Spleen (tissue), 11 donors: ENCODE results near the gene STARD3NL. TPM values are rescaled to one million over a fixed set of nuclear protein-coding genes. Genes with fewer than 3 reads are reported as not detected.

Source experiments
- DNase-seq: peaks from one replicate; pipeline ENCODE4 v3.0.0-alpha.2; 2020
- H3K27ac ChIP-seq, 8 donors: fragments of 200-600 bp; sonication (generic) in 7 of 8; 1 replicate in 4 of 8; 2 replicates in 4 of 8; pipeline versions ENCODE4 v1.5.0 to v1.8.0; 2016 to 2021; ENCODE audit warnings: inconsistent platforms in 4 of 8, mild to moderate bottlenecking in 4 of 8, moderate library complexity in 1 of 8
- H3K27me3 ChIP-seq, 7 donors: fragments of 200-600 bp; sonication (generic) in 6 of 7; replicated peaks in 1 of 7; 1 replicate in 4 of 7; 2 replicates in 3 of 7; pipeline versions ENCODE4 v1.5.0 to v1.8.0; 2016 to 2021; ENCODE audit warnings: inconsistent platforms in 3 of 7, mild to moderate bottlenecking in 1 of 7
- H3K36me3 ChIP-seq, 6 donors: fragments of 200-600 bp; sonication (generic) in 5 of 6; 1 replicate in 4 of 6; 2 replicates in 2 of 6; pipeline versions ENCODE4 v1.5.0 to v1.8.0; 2016 to 2021; ENCODE audit warnings: inconsistent platforms in 2 of 6
- H3K4me1 ChIP-seq, 6 donors: fragments of 200-600 bp; sonication (generic) in 5 of 6; 1 replicate in 3 of 6; 2 replicates in 3 of 6; pipeline versions ENCODE4 v1.5.0 to v1.8.0; 2016 to 2021; ENCODE audit warnings: inconsistent platforms in 3 of 6
- H3K4me3 ChIP-seq, 8 donors: fragments of 200-600 bp; sonication (generic) in 7 of 8; 1 replicate in 4 of 8; 2 replicates in 4 of 8; pipeline versions ENCODE4 v1.5.0 to v1.8.0; 2016 to 2021; ENCODE audit warnings: inconsistent platforms in 4 of 8, mild to moderate bottlenecking in 4 of 8, moderate library complexity in 2 of 8
- H3K9me3 ChIP-seq, 8 donors: fragments of 200-600 bp; sonication (generic) in 7 of 8; 1 replicate in 4 of 8; 2 replicates in 4 of 8; pipeline versions ENCODE4 v1.5.0 to v1.8.0; 2016 to 2021; ENCODE audit warnings: inconsistent platforms in 4 of 8
- CTCF ChIP-seq, 11 experiments: fragments of 200-600 bp in 7 of 11; fragments of 450-650 bp in 4 of 11; sonication (generic) in 4 of 11; IDR thresholded peaks in 8 of 11; conservative IDR thresholded peaks in 3 of 11; 1 replicate in 7 of 11; 2 replicates in 4 of 11; pipeline versions ENCODE4 v1.4.0 to v1.8.0; 2016 to 2021; ENCODE audit warnings: antibody characterized with exemption in 11 of 11, inconsistent platforms in 4 of 11, mild to moderate bottlenecking in 1 of 11
- POLR2A ChIP-seq, 3 donors: fragments of 450-650 bp; IDR thresholded peaks; one replicate each; pipeline ENCODE4 v1.5.1; 2017; ENCODE audit warnings: antibody characterized with exemption in 3 of 3, mild to moderate bottlenecking in 1 of 3
- POLR2AphosphoS5 ChIP-seq, 3 donors: sonication (generic); formaldehyde crosslinking; IDR thresholded peaks; one replicate each; pipeline ENCODE4 v1.5.1; 2017; ENCODE audit warnings: antibody characterized with exemption in 3 of 3
- WGBS, 5 donors: extraction: QIAGEN DNeasy Blood & Tissue Kit in 3 of 5; methylation state at CpG; one replicate each; pipeline versions ENCODE4 v1.1.5 to v1.1.7; 2013 to 2018; 5-methylcytosine and 5-hydroxymethylcytosine counted together
- intact Hi-C: fragments of 100-400 bp; cut with DNase I; formaldehyde crosslinking; loops from one replicate; pipeline ENCODE4 v1.15.0; 2023; ENCODE audit warnings: low total_unique reads
- polyA plus RNA-seq, 3 donors: library from polyadenylated mRNA; stranded (reverse); fragments of 200-250 nt; gene quantifications; one replicate each; pipeline ENCODE4 v1.2.1, GENCODE V29; 2013
- total RNA-seq, 7 donors: library from RNA; depleted of rRNA in 3 of 7; stranded (reverse); fragments of >200 nt in 3 of 7; fragmentation: NEBNext Ultra II Directional in 4 of 7; extraction: Animal tissue kit (Norgen Biotek cat#: 25700) in 4 of 7; gene quantifications; one replicate each; pipeline versions ENCODE4 v1.1.0 to v1.2.1, GENCODE V29; 2016 to 2021
- donor health status: healthy with polysubstance abuse.
- donor health status: DM: no; HTN: no; CAD: no; lungs with moderate emphysema.
- donor health status: DM: no; HTN: no; CAD: no.
- donor health status: Bipolar disorder and iron deficiency.
- donor health status: healthy.
- donor health status: DM: no; HTN: no; CAD: no.
- donor health status: DM: yes; HTN: yes; CAD: no.

The STARD3NL gene
- total and polyA plus RNA-seq, 10 donors = 19.8 to 50.2 (median 36.7) TPM

- WGBS, 5 donors = 4 to 7% (median 5%) methylated on average over 13 to 15 of the region's 15 CpGs
- Histone ChIP-seq H3K4me3 (peak overlapping the region; percentile 58 to 88 (median 74)), H3K4me1 (peaks cover 20 to 50% (median 37%) of the 10 kb centered on the region in 6 donors), H3K27me3 (no peaks in the 10 kb centered on the region), H3K27ac (peak overlapping the region; percentile 91 to 96 (median 94)), H3K36me3 (no peaks in the 10 kb centered on the region), H3K9me3 (no peaks in the 10 kb centered on the region)
- DNase-seq = no peak
- intact Hi-C loops = no loop called here
- no peak for TF ChIP-seq POLR2AphosphoS5 (IDR thresholded peaks at IDR 0.05)
- TF ChIP-seq POLR2A (IDR thresholded peaks at IDR 0.05) = peak in 1 of 3 donors; percentile 28
- TF ChIP-seq CTCF (IDR thresholded peaks at IDR 0.05 in 8 of 11, conservative IDR thresholded peaks at IDR 0.05 in 3 of 11) = no peak
Observed at GRCh38 chr7:38177621-38178003, 433 bp upstream of the STARD3NL start.

- Histone ChIP-seq H3K36me3 (no peaks in the 10 kb centered on the region), H3K4me1 (peaks cover 20 to 61% (median 42%) of the 10 kb centered on the region in 6 donors), H3K27ac (peak overlapping the region; percentile 91 to 96 (median 94)), H3K27me3 (no peaks in the 10 kb centered on the region), H3K9me3 (no peaks in the 10 kb centered on the region), H3K4me3 (peak overlapping the region; percentile 58 to 88 (median 74))
- 6 to 14% (median 9%) methylated on average over 15 of the region's 15 CpGs for WGBS, 5 donors
- TF ChIP-seq POLR2A (IDR thresholded peaks at IDR 0.05) (no peak), CTCF (IDR thresholded peaks at IDR 0.05 in 8 of 11, conservative IDR thresholded peaks at IDR 0.05 in 3 of 11) (no peak), POLR2AphosphoS5 (IDR thresholded peaks at IDR 0.05) (no peak)
- no peak for DNase-seq
- intact Hi-C loops = no loop called here
Observed at GRCh38 chr7:38178695-38179344, 775 bp downstream of the STARD3NL start.

- intact Hi-C loops = no loop called here
- DNase-seq = no peak
- WGBS, 5 donors = 16 to 34% (median 28%) methylated on average over 2 of the region's 2 CpGs
- Histone ChIP-seq H3K4me3 (peak overlapping the region in 4 of 8 donors; percentile 2 to 88 (median 70)), H3K27ac (peak overlapping the region in 7 of 8 donors; percentile 15 to 95 (median 91)), H3K9me3 (no peaks in the 10 kb centered on the region), H3K4me1 (peaks cover 20 to 61% (median 42%) of the 10 kb centered on the region in 6 donors), H3K27me3 (no peaks in the 10 kb centered on the region), H3K36me3 (no peaks in the 10 kb centered on the region)
- TF ChIP-seq POLR2A (IDR thresholded peaks at IDR 0.05) (no peak), CTCF (IDR thresholded peaks at IDR 0.05 in 8 of 11, conservative IDR thresholded peaks at IDR 0.05 in 3 of 11) (no peak), POLR2AphosphoS5 (IDR thresholded peaks at IDR 0.05) (no peak)
Observed at GRCh38 chr7:38179776-38180226, 1.8 kb downstream of the STARD3NL start.

GRCh38 chr7:38181111-38181510, 3.1 kb downstream of the STARD3NL start:
- Histone ChIP-seq H3K27me3 (no peaks in the 10 kb centered on the region), H3K4me1 (peaks cover 20 to 73% (median 46%) of the 10 kb centered on the region in 6 donors), H3K27ac (peak overlapping the region in 5 of 8 donors; percentile 3 to 95 (median 21)), H3K9me3 (no peaks in the 10 kb centered on the region), H3K36me3 (no peaks in the 10 kb centered on the region), H3K4me3 (no peak overlapping the region)
- TF ChIP-seq POLR2A (IDR thresholded peaks at IDR 0.05) (no peak), CTCF (IDR thresholded peaks at IDR 0.05 in 8 of 11, conservative IDR thresholded peaks at IDR 0.05 in 3 of 11) (no peak), POLR2AphosphoS5 (IDR thresholded peaks at IDR 0.05) (no peak)
- intact Hi-C loops = no loop called here
- no peak for DNase-seq
- 35 to 65% (median 45%) methylated on average over 1 of the region's 1 CpG for WGBS, 5 donors
